Measurements from ENCODE around the gene ERI3.

ERI3 gene

DNA sequence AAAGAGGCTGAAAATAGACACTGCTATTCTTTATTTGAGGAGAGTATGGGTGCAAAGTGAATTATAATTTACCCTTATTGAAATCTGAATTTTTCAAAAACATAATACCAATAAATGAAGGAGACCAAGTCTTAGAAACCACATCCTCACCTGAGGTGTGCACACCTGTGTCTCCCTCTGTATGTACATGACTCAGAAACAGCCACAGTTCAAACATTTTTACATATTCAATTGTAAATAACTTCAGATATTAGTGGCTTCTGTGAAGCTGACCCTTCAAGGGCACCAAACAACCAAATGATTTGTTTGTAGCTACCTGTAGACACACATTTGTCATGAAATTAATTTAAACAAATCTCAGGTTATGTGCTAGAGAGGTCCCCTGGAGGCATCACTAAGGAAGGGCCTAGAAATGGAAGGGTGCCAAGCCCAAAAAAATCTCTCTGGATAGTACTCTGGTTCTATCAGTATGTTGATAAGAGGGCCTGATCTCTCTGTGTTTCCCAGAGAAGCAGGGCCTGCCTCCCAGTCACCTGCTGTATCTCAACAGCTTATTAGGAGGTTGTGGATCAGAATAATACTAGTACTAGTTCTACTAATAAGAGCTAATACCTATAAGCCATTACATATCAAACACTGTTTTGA lies 28.1 kb downstream of the ERI3 start:
- no peak overlapping the region for H2AFZ ChIP-seq (ENCODE audit: low read length)
- H3K27ac ChIP-seq (ENCODE audit: low read depth, low read length, poor library complexity, severe bottlenecking), result no peak overlapping the region
- H3K4me1 ChIP-seq (ENCODE audit: insufficient read depth, low read length, severe bottlenecking), result no peaks in the 10 kb centered on the region
- H3K9ac ChIP-seq (ENCODE audit: low read length), result no peak overlapping the region
- no peaks in the 10 kb centered on the region for H3K9me3 ChIP-seq (ENCODE audit: low read length)
- TF ChIP-seq CTCF (IDR thresholded peaks at IDR 0.05; ENCODE audit: low read length), result no peak
- no peak for TF ChIP-seq EZH2 (IDR thresholded peaks at IDR 0.05; ENCODE audit: borderline replicate concordance, low read length)
- peaks cover 20% of the 10 kb centered on the region; the same call in 1 of the 2 replicates for H3K36me3 ChIP-seq (ENCODE audit: insufficient read depth, low read length)
- no peaks in the 10 kb centered on the region for H3K79me2 ChIP-seq (ENCODE audit: insufficient read depth, low read length)
- no peaks in the 10 kb centered on the region for H3K9me2 ChIP-seq (ENCODE audit: low read depth, low read length)
- H4K20me1 ChIP-seq (ENCODE audit: insufficient read depth, low read length), result no peaks in the 10 kb centered on the region
- H3K4me2 ChIP-seq (ENCODE audit: low read length), result no peak overlapping the region
- no peaks in the 10 kb centered on the region for H3K27me3 ChIP-seq (ENCODE audit: insufficient read depth, low read length)
- H3F3A ChIP-seq (ENCODE audit: insufficient read depth, low read length), result no peaks in the 10 kb centered on the region
- H3K4me3 ChIP-seq (ENCODE audit: low read depth, low read length, poor library complexity, severe bottlenecking), result no peak overlapping the region

DNA sequence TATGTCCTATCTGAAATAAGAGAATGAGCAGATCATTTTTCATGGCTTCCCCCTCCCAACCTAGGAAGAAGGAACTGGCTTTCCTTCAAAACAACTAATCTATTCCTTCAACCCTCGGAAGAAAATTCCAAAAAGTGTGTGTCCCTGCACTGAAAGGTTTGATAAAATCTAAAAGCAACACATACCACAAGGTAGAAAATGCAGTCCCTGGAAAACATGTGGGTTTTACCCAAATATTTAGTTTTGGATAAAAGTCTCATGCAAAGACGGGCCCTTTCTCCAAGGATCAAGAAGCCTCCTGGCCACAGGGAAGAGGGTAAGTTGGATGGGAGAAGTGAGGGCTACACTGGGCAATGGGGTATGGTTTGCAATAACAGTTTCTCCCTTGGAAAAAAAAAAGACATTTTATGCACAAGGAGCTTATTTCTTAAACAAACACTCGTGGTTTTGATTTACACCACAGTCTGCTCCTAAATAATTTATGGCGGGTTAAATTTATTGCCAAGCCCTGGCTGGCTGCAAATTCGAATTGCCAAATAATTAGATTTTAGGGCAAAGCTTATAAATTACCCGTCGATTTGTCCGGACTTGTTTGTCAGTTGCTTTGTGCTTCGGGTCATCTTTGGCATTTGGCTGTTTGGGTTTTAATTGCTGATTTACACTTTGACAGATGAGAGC lies 28.9 kb downstream of the ERI3 start:
- Histone ChIP-seq H2AFZ (ENCODE audit: low read length) (no peak overlapping the region), H3K27me3 (ENCODE audit: insufficient read depth, low read length) (no peaks in the 10 kb centered on the region), H3K9ac (ENCODE audit: low read length) (no peak overlapping the region), H3K79me2 (ENCODE audit: insufficient read depth, low read length) (no peaks in the 10 kb centered on the region), H3K4me3 (ENCODE audit: low read depth, low read length, poor library complexity, severe bottlenecking) (no peak overlapping the region), H3K4me2 (ENCODE audit: low read length) (no peak overlapping the region), H3K27ac (ENCODE audit: low read depth, low read length, poor library complexity, severe bottlenecking) (no peak overlapping the region), H3F3A (ENCODE audit: insufficient read depth, low read length) (no peaks in the 10 kb centered on the region), H3K4me1 (ENCODE audit: insufficient read depth, low read length, severe bottlenecking) (no peaks in the 10 kb centered on the region), H3K9me3 (ENCODE audit: low read length) (no peaks in the 10 kb centered on the region), H3K36me3 (ENCODE audit: insufficient read depth, low read length) (peaks cover 18% of the 10 kb centered on the region; the same call in 1 of the 2 replicates), H3K9me2 (ENCODE audit: low read depth, low read length) (no peaks in the 10 kb centered on the region), H4K20me1 (ENCODE audit: insufficient read depth, low read length) (no peaks in the 10 kb centered on the region)
- no peak for TF ChIP-seq CTCF (IDR thresholded peaks at IDR 0.05; ENCODE audit: low read length)
- no peak for TF ChIP-seq EZH2 (IDR thresholded peaks at IDR 0.05; ENCODE audit: borderline replicate concordance, low read length)

DNA sequence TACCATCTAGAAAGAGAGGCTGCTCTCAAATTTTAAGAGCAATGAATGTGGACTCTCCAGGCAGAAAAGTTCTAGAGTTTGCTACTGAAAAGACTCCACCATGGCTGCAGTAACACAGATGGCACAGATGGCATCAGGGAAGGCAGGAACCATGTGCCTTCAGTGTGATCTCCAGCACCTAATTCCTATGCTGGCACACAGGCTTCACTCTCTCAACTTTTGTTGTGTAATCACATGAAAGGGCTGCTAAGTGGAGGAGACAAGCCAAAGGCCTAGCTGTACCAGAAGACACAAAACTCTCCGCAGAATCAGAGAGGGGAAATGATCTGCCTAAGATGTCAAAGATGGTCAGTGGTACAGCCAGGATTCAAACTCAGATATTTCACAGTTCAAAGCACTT lies 31.1 kb downstream of the ERI3 start:
- Histone ChIP-seq H4K20me1 (ENCODE audit: insufficient read depth, low read length) (no peaks in the 10 kb centered on the region), H3K27me3 (ENCODE audit: insufficient read depth, low read length) (no peaks in the 10 kb centered on the region), H3K9me2 (ENCODE audit: low read depth, low read length) (no peaks in the 10 kb centered on the region), H2AFZ (ENCODE audit: low read length) (no peak overlapping the region), H3K9me3 (ENCODE audit: low read length) (no peaks in the 10 kb centered on the region), H3K79me2 (ENCODE audit: insufficient read depth, low read length) (no peaks in the 10 kb centered on the region), H3K9ac (ENCODE audit: low read length) (no peak overlapping the region), H3K36me3 (ENCODE audit: insufficient read depth, low read length) (peaks cover 28% of the 10 kb centered on the region; the same call in 1 of the 2 replicates), H3K4me3 (ENCODE audit: low read depth, low read length, poor library complexity, severe bottlenecking) (no peak overlapping the region), H3K4me2 (ENCODE audit: low read length) (no peak overlapping the region), H3F3A (ENCODE audit: insufficient read depth, low read length) (no peaks in the 10 kb centered on the region), H3K4me1 (ENCODE audit: insufficient read depth, low read length, severe bottlenecking) (no peaks in the 10 kb centered on the region), H3K27ac (ENCODE audit: low read depth, low read length, poor library complexity, severe bottlenecking) (no peak overlapping the region)
- TF ChIP-seq CTCF (IDR thresholded peaks at IDR 0.05; ENCODE audit: low read length) (no peak), EZH2 (IDR thresholded peaks at IDR 0.05; ENCODE audit: borderline replicate concordance, low read length) (no peak)
